HepG2 (cell line): ENCODE data around the gene CCDC102B. TPM values are rescaled to one million over a fixed set of nuclear protein-coding genes. Genes with fewer than 3 reads are reported as not detected.

ENCODE experiments used
- ARNT ChIP-seq: fragments of 450-650 bp; IDR thresholded peaks from 2 replicates; pipeline ENCODE4 v1.6.1; 2017
- CEBPB ChIP-seq: IDR thresholded peaks from 2 replicates; pipeline ENCODE4 v1.6.1; 2011; ENCODE audit warnings: low read depth, low read length, improper control_type of control experiment, borderline replicate concordance
- CSRNP1 ChIP-seq: sonication (generic); formaldehyde crosslinking; IDR thresholded peaks from 2 replicates; pipeline ENCODE4 v1.8.1; 2023; ENCODE audit warnings: mild to moderate bottlenecking, missing genetic modification reagents
- KLF15 ChIP-seq: sonication (generic); formaldehyde crosslinking; IDR thresholded peaks from 2 replicates; pipeline ENCODE4 v1.8.1; 2023; ENCODE audit warnings: borderline replicate concordance, mild to moderate bottlenecking, inconsistent platforms, missing genetic modification reagents, mixed read lengths
- NFIC ChIP-seq: IDR thresholded peaks from 2 replicates; pipeline ENCODE4 v1.6.1; 2012; ENCODE audit warnings: mild to moderate bottlenecking, low read length, inconsistent platforms
- NKX3-1 ChIP-seq: sonication (generic); formaldehyde crosslinking; IDR thresholded peaks from 2 replicates; pipeline ENCODE4 v1.5.0; 2020; ENCODE audit warnings: missing genetic modification reagents
- RFX1 ChIP-seq: fragments of 450-650 bp; IDR thresholded peaks from 2 replicates; pipeline ENCODE4 v1.6.1; 2017
- ZBTB37 ChIP-seq: sonication (generic); formaldehyde crosslinking; IDR thresholded peaks from 2 replicates; pipeline ENCODE4 v1.4.0; 2020; ENCODE audit warnings: mild to moderate bottlenecking, missing genetic modification reagents
- ZBTB39 ChIP-seq: sonication (generic); formaldehyde crosslinking; IDR thresholded peaks from 2 replicates; pipeline ENCODE4 v1.5.0; 2020; ENCODE audit warnings: missing genetic modification reagents
- ZBTB49 ChIP-seq: sonication (generic); formaldehyde crosslinking; IDR thresholded peaks from 2 replicates; pipeline ENCODE4 v1.4.0; 2020; ENCODE audit warnings: missing genetic modification reagents, borderline replicate concordance
- ZNF142 ChIP-seq: sonication (generic); formaldehyde crosslinking; IDR thresholded peaks from 2 replicates; pipeline ENCODE4 v1.4.0; 2020; ENCODE audit warnings: missing genetic modification reagents
- ZNF740 ChIP-seq: sonication (generic); formaldehyde crosslinking; IDR thresholded peaks from 2 replicates; pipeline ENCODE4 v1.4.0; 2020; ENCODE audit warnings: missing genetic modification reagents
- ZUFSP ChIP-seq: sonication (generic); formaldehyde crosslinking; IDR thresholded peaks from 2 replicates; pipeline ENCODE4 v1.9.0; 2021; ENCODE audit warnings: missing genetic modification reagents, mild to moderate bottlenecking, borderline replicate concordance
- polyA plus RNA-seq, 8 experiments: library from polyadenylated mRNA; depleted of rRNA in 3 of 8; stranded (reverse) in 7 of 8; unstranded in 1 of 8; fragments of >200 nt; fragmentation: Illumina TruSeq in 4 of 8; extraction: Trizol in 4 of 8; gene quantifications; 2 replicates each; pipeline versions ENCODE4 v1.2.1 to v1.2.3, GENCODE V29; 2011 to 2016; ENCODE audit warnings: low read depth in 4 of 8, missing spikeins in 1 of 8, mixed read lengths in 1 of 8; ENCODE audit not compliant: insufficient read depth in 1 of 8
- total RNA-seq, 5 experiments: library from RNA; depleted of rRNA; stranded (reverse); fragments of >200 nt; fragmentation: Illumina TruSeq; extraction: Trizol; gene quantifications; 2 replicates each; pipeline ENCODE4 v1.2.3, GENCODE V29; 2016; ENCODE audit warnings: low read depth in 1 of 5

The CCDC102B gene
- total and polyA plus RNA-seq, 2 of the 13 experiments (the other 11 are each of a cell fraction or from before 2014, with no cell fraction given): 2.3 to 3.7 TPM

GRCh38 chr18:68887410-68887809, 89.5 kb downstream of the CCDC102B start (continued):
- no peak for TF ChIP-seq CSRNP1 (CRISPR knock-in tag)
- TF ChIP-seq ZBTB39 (CRISPR knock-in tag): no peak; the same call in 1 of the 2 replicates
- TF ChIP-seq ZNF142 (CRISPR knock-in tag): no peak
- no peak for TF ChIP-seq ZBTB49 (CRISPR knock-in tag)
- no peak for TF ChIP-seq ZUFSP (CRISPR knock-in tag)
- TF ChIP-seq NKX3-1 (CRISPR knock-in tag): no peak
- peak; percentile 95 for TF ChIP-seq NFIC
- peak; percentile 39 for TF ChIP-seq RFX1
- no peak for TF ChIP-seq ZNF740 (CRISPR knock-in tag)
- TF ChIP-seq CEBPB: peak; percentile 32; the same call in 1 of the 2 replicates
- no peak for TF ChIP-seq ZBTB37
- TF ChIP-seq ARNT: no peak
- TF ChIP-seq KLF15 (CRISPR knock-in tag): no peak
